Measurements from ENCODE around the gene CCM2L. TPM values are rescaled to one million over a fixed set of nuclear protein-coding genes. Genes with fewer than 3 reads are reported as not detected.

Gene CCM2L
- polyA plus RNA-seq, 1 donor (not counting 4 experiments of a cell fraction or from before 2014, with no cell fraction given): not detected

- FAIRE-seq (no peak), DNase-seq (ENCODE audit: low read depth, low spot score) (no peak)
- no peaks in the 10 kb centered on the region for H3K36me3 ChIP-seq (ENCODE audit: control insufficient read depth in 2 of 2, extremely low read depth in 1 of 2, insufficient read depth in 2 of 2, low read length in 2 of 2)
- no peaks in the 10 kb centered on the region for H3K9me1 ChIP-seq (ENCODE audit: control insufficient read depth, extremely low read depth, insufficient read depth, low read length)
- H4K20me1 ChIP-seq (ENCODE audit: control insufficient read depth, extremely low read depth, insufficient read depth, low read length): no peaks in the 10 kb centered on the region
- H3K27ac ChIP-seq (ENCODE audit: control insufficient read depth, insufficient read depth, low read length): no peak overlapping the region
- no peaks in the 10 kb centered on the region for H3K9me3 ChIP-seq (ENCODE audit: control insufficient read depth, low read depth, low read length)
- H3K4me1 ChIP-seq (ENCODE audit: control insufficient read depth, extremely low read depth, insufficient read depth, low read length): no peaks in the 10 kb centered on the region
- no peak overlapping the region for H2AFZ ChIP-seq (ENCODE audit: control insufficient read depth, low read length)
- H3K9ac ChIP-seq (ENCODE audit: control insufficient read depth, extremely low read depth, insufficient read depth, low read length): no peak overlapping the region
- H3K79me2 ChIP-seq (ENCODE audit: control insufficient read depth, insufficient read depth, low read length): no peaks in the 10 kb centered on the region
- dilution Hi-C loops (cut with MboI; ENCODE audit: extremely low pct_ligation_motif_present, low sequenced_read_pairs): no loop called here
- H3K27me3 ChIP-seq (ENCODE audit: control insufficient read depth, extremely low read depth, insufficient read depth, low read length): peaks cover 5% of the 10 kb centered on the region
- no peak overlapping the region for H3K4me3 ChIP-seq (ENCODE audit: control insufficient read depth in 2 of 3, extremely low read depth in 1 of 3, insufficient read depth in 2 of 3, low read depth in 1 of 3, low read length in 3 of 3)
- TF ChIP-seq CTCF (optimal IDR thresholded peaks at IDR 0.05 in 1 of 3, IDR thresholded peaks at IDR 0.05 in 1 of 3, conservative IDR thresholded peaks at IDR 0.05 in 1 of 3; ENCODE audit: extremely low read depth in 1 of 3, insufficient read depth in 2 of 3, low read length in 3 of 3) (no peak), EZH2 (IDR thresholded peaks at IDR 0.05; ENCODE audit: low read length) (no peak)
- H3K4me2 ChIP-seq (ENCODE audit: control insufficient read depth, extremely low read depth, insufficient read depth, low read depth, low read length): no peak overlapping the region
Observed at GRCh38 chr20:32006841-32007786, 3.1 kb upstream of the CCM2L start.

- H3K9me1 ChIP-seq (ENCODE audit: control insufficient read depth, extremely low read depth, insufficient read depth, low read length): no peaks in the 10 kb centered on the region
- dilution Hi-C loops (cut with MboI; ENCODE audit: extremely low pct_ligation_motif_present, low sequenced_read_pairs): no loop called here
- H3K4me2 ChIP-seq (ENCODE audit: control insufficient read depth, extremely low read depth, insufficient read depth, low read depth, low read length): no peak overlapping the region
- DNase-seq (ENCODE audit: low read depth, low spot score) (no peak), FAIRE-seq (no peak)
- H3K36me3 ChIP-seq (ENCODE audit: control insufficient read depth in 2 of 2, extremely low read depth in 1 of 2, insufficient read depth in 2 of 2, low read length in 2 of 2): no peaks in the 10 kb centered on the region
- no peaks in the 10 kb centered on the region for H3K9me3 ChIP-seq (ENCODE audit: control insufficient read depth, low read depth, low read length)
- no peak overlapping the region for H2AFZ ChIP-seq (ENCODE audit: control insufficient read depth, low read length)
- H3K4me1 ChIP-seq (ENCODE audit: control insufficient read depth, extremely low read depth, insufficient read depth, low read length): no peaks in the 10 kb centered on the region
- no peak overlapping the region for H3K9ac ChIP-seq (ENCODE audit: control insufficient read depth, extremely low read depth, insufficient read depth, low read length)
- H4K20me1 ChIP-seq (ENCODE audit: control insufficient read depth, extremely low read depth, insufficient read depth, low read length): no peaks in the 10 kb centered on the region
- no peak overlapping the region for H3K27ac ChIP-seq (ENCODE audit: control insufficient read depth, insufficient read depth, low read length)
- TF ChIP-seq CTCF (optimal IDR thresholded peaks at IDR 0.05 in 1 of 3, IDR thresholded peaks at IDR 0.05 in 1 of 3, conservative IDR thresholded peaks at IDR 0.05 in 1 of 3; ENCODE audit: extremely low read depth in 1 of 3, insufficient read depth in 2 of 3, low read length in 3 of 3) (no peak), EZH2 (IDR thresholded peaks at IDR 0.05; ENCODE audit: low read length) (no peak)
- H3K4me3 ChIP-seq (ENCODE audit: control insufficient read depth in 2 of 3, extremely low read depth in 1 of 3, insufficient read depth in 2 of 3, low read depth in 1 of 3, low read length in 3 of 3): no peak overlapping the region
- H3K27me3 ChIP-seq (ENCODE audit: control insufficient read depth, extremely low read depth, insufficient read depth, low read length): peaks cover 5% of the 10 kb centered on the region
- no peaks in the 10 kb centered on the region for H3K79me2 ChIP-seq (ENCODE audit: control insufficient read depth, insufficient read depth, low read length)
Observed at GRCh38 chr20:32007787-32008616, 2.2 kb upstream of the CCM2L start.
